GM06990 (cell line): ENCODE measurements around the gene SH2B2.
A peak's percentile ranks its signal among the peaks of the same experiment; 100 is the strongest.

Source experiments
- DNase-seq: peaks from one replicate; pipeline ENCODE4 v3.0.0-alpha.2; 2011; ENCODE audit not compliant: insufficient read length; ENCODE audit errors: extremely low read depth
- H3K27me3 ChIP-seq: replicated peaks from 2 replicates; pipeline ENCODE4 v1.6.0; 2011; ENCODE audit warnings: low read length; ENCODE audit not compliant: control insufficient read depth, insufficient read depth
- H3K36me3 ChIP-seq: 2 replicates; pipeline ENCODE4 v1.5.1; 2011; ENCODE audit warnings: low read length; ENCODE audit not compliant: control insufficient read depth, insufficient read depth
- H3K4me3 ChIP-seq: replicated peaks from 2 replicates; pipeline ENCODE4 v1.5.1; 2011; ENCODE audit warnings: low read depth, mild to moderate bottlenecking, control low read depth, low read length
- CTCF ChIP-seq: IDR thresholded peaks from 2 replicates; pipeline ENCODE4 v1.5.1; 2011; ENCODE audit warnings: low read length, control low read depth, mild to moderate bottlenecking, inconsistent platforms; ENCODE audit not compliant: insufficient read depth, poor library complexity, severe bottlenecking

The SH2B2 gene

DNA sequence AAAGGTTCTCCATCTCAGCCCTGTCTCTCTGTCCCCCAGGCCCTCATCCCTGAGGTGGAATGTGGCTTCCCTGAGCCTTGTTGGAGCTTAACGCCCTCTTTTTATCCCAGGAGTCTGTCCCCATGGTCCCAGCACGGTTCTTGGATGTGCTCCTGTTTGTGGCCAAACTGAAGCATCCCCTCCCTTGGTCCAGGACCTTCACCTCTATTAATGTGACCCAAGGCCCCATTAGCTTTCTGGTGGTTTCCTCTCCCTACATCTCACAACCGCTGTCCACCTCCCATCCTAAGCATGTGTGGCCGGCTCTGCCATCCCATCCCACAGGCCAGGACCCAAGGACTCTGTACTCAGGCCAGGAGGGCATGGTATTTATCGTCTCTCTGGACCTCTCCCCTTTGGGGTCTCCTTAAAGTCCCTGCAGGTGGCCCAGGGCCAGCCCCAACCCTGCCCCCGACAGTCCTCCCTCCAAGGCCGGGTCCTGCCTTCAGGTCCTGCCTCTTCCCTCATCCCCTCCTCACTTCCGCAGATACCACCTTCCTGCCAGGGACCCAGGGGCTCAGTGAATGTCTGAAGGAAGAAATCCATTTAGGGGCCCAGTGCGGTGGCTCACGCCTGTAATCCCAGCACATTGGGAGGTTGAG lies 15.4 kb upstream of the SH2B2 start:
- Histone ChIP-seq H3K4me3 (no peak overlapping the region), H3K27me3 (no peaks in the 10 kb centered on the region; the same call in 1 of the 2 replicates), H3K36me3 (no peaks in the 10 kb centered on the region)
- no peak for DNase-seq
- TF ChIP-seq CTCF: no peak

DNA sequence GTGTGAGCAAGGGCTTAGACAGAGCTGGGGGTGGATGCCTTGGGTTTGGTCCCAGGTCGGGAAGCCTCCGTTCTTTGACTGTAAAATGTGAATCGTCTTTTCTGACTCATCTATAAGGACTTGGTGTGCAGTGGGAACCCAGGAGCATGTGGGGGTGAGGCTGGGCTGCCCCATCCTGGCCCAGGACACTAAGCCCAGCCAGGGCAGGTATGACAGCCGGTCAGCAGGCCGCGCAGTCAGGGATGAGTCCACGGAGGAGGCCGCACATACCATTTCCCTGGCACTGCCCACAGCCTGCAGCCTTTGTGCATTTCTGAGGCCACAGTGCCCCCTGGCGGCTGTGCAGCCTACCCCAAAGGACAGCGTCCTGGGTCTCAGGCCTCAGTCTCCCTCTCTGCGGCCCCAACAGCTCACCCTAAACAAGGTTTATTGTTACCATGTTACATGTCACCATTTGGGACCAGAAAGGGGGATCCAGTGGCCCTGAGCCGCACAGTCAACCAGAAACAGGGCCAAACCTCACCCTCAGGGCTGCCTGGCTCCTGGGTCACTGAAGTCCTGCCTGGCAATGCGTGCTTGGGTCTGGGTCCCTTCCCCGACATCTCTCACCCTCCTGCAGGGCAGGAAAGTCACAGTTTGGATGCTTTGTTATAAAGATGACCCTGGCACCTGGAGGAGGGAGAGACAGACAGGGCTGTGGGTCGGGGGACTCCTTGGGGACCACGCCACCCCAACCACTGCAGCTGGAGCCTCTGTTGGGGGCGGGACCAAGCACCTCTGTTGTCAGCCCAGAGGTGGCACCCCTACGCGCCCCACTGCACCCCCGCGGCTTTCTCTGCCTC lies 14.4 kb upstream of the SH2B2 start:
- H3K27me3 ChIP-seq: no peaks in the 10 kb centered on the region; the same call in 1 of the 2 replicates
- DNase-seq: peak; percentile 62
- H3K36me3 ChIP-seq: no peaks in the 10 kb centered on the region
- H3K4me3 ChIP-seq: no peak overlapping the region
- peak; percentile 88 for TF ChIP-seq CTCF

- no peaks in the 10 kb centered on the region for H3K36me3 ChIP-seq
- DNase-seq: no peak
- TF ChIP-seq CTCF: no peak
- no peak overlapping the region for H3K4me3 ChIP-seq
- H3K27me3 ChIP-seq: no peaks in the 10 kb centered on the region; the same call in 1 of the 2 replicates
Measured at GRCh38 chr7:102272917-102273748, 13.5 kb upstream of the SH2B2 start.

- no peak for DNase-seq
- no peaks in the 10 kb centered on the region for H3K27me3 ChIP-seq
- H3K4me3 ChIP-seq: no peak overlapping the region
- no peaks in the 10 kb centered on the region for H3K36me3 ChIP-seq
- TF ChIP-seq CTCF: no peak
Measured at GRCh38 chr7:102273749-102274712, 12.6 kb upstream of the SH2B2 start.

GRCh38 chr7:102275123-102275703 lies 11.5 kb upstream of the SH2B2 start:
- H3K27me3 ChIP-seq: no peaks in the 10 kb centered on the region
- DNase-seq: no peak
- no peak overlapping the region for H3K4me3 ChIP-seq
- no peak for TF ChIP-seq CTCF
- H3K36me3 ChIP-seq: no peaks in the 10 kb centered on the region
